H1 (cell line): Measurements from ENCODE around the gene CTSW. TPM values are rescaled to one million over a fixed set of nuclear protein-coding genes. Genes with fewer than 3 reads are reported as not detected.

Source experiments
- CTCF ChIA-PET: fragments of 300-600 bp; sonication (Branson Sonifier 250); formaldehyde crosslinking; loops from one replicate; lab custom pipeline; 2021; ENCODE audit not compliant: partially characterized antibody; lab: Charles Lee
- POLR2A ChIA-PET: fragments of 300-600 bp; sonication (Branson Sonifier 250); formaldehyde crosslinking; loops from one replicate; lab custom pipeline; 2021; ENCODE audit warnings: inconsistent platforms; ENCODE audit not compliant: partially characterized antibody; lab: Charles Lee
- DNase-seq, 2 experiments: peaks; one replicate each; pipeline versions ENCODE4 v3.0.0 to v3.0.0-alpha.2; 2010 to 2022; ENCODE audit warnings: low spot score in 2 of 2, low read depth in 1 of 2, mixed read lengths in 1 of 2
- FAIRE-seq: peaks from 2 replicates; lab custom pipeline; 2011; peaks lifted over from hg19 to GRCh38; lab: Jason Lieb, UNC
- H2AFZ ChIP-seq: 2 replicates; pipeline ENCODE4 v1.8.1; 2012; ENCODE audit warnings: low read length, inconsistent platforms
- H2AK5ac ChIP-seq: 2 replicates; pipeline ENCODE4 v1.6.1; 2013; ENCODE audit warnings: low read depth, low read length
- H2BK120ac ChIP-seq: replicated peaks from 2 replicates; pipeline ENCODE3; 2013; ENCODE audit warnings: low read depth, low read length, inconsistent platforms
- H2BK12ac ChIP-seq: 2 replicates; pipeline ENCODE4 v1.6.1; 2013; ENCODE audit warnings: low read depth, low read length
- H2BK15ac ChIP-seq: 2 replicates; pipeline ENCODE4 v1.6.1; 2013; ENCODE audit warnings: low read length
- H2BK20ac ChIP-seq: 2 replicates; pipeline ENCODE4 v1.6.1; 2013; ENCODE audit warnings: low read length
- H2BK5ac ChIP-seq: 2 replicates; pipeline ENCODE4 v1.6.1; 2013; ENCODE audit warnings: low read depth, low read length
- H3K14ac ChIP-seq: 2 replicates; pipeline ENCODE4 v1.6.1; 2013; ENCODE audit warnings: inconsistent platforms; ENCODE audit not compliant: insufficient read length
- H3K18ac ChIP-seq: 2 replicates; pipeline ENCODE4 v1.6.1; 2013; ENCODE audit warnings: low read length; ENCODE audit errors: extremely low read depth
- H3K23ac ChIP-seq: 2 replicates; pipeline ENCODE4 v1.6.1; 2013; ENCODE audit warnings: inconsistent platforms; ENCODE audit not compliant: insufficient read length
- H3K23me2 ChIP-seq: 2 replicates; pipeline ENCODE4 v1.6.1; 2013; ENCODE audit warnings: low read depth, low read length
- H3K27ac ChIP-seq: 2 replicates; pipeline ENCODE4 v1.6.1; 2011; ENCODE audit warnings: low read depth, low read length, inconsistent platforms
- H3K27me3 ChIP-seq, 4 experiments: replicated peaks in 1 of 4; 1 replicate in 1 of 4; 2 replicates in 3 of 4; pipeline versions ENCODE4 v1.6.1 to v1.8.1; 2011 to 2013; ENCODE audit warnings: low read length in 3 of 4, mild to moderate bottlenecking in 3 of 4, inconsistent platforms in 2 of 4, mixed read lengths in 2 of 4, moderate library complexity in 1 of 4; ENCODE audit not compliant: control insufficient read depth in 3 of 4, insufficient read depth in 3 of 4; ENCODE audit errors: extremely low read depth in 1 of 4
- H3K36me3 ChIP-seq, 4 experiments: 2 replicates each; pipeline versions ENCODE4 v1.6.1 to v1.8.1; 2011 to 2013; ENCODE audit warnings: mild to moderate bottlenecking in 4 of 4, low read length in 3 of 4, moderate library complexity in 2 of 4, control low read depth in 1 of 4, inconsistent platforms in 1 of 4; ENCODE audit not compliant: insufficient read depth in 4 of 4, control insufficient read depth in 2 of 4
- H3K4ac ChIP-seq: replicated peaks from 2 replicates; pipeline ENCODE3; 2013; ENCODE audit warnings: low read length, low read depth, mixed read lengths, inconsistent platforms; ENCODE audit not compliant: insufficient read length
- H3K4me1 ChIP-seq, 4 experiments: replicated peaks in 1 of 4; 1 replicate in 1 of 4; 2 replicates in 3 of 4; pipeline versions ENCODE4 v1.6.1 to v1.8.1; 2011 to 2013; ENCODE audit warnings: low read length in 3 of 4, inconsistent platforms in 2 of 4, mixed read lengths in 1 of 4; ENCODE audit not compliant: insufficient read depth in 4 of 4, control insufficient read depth in 3 of 4
- H3K4me2 ChIP-seq, 2 experiments: 2 replicates each; pipeline versions ENCODE4 v1.6.1 to v1.8.1; 2011 to 2013; ENCODE audit warnings: low read depth in 2 of 2, low read length in 2 of 2, control low read depth in 1 of 2, inconsistent platforms in 1 of 2, mild to moderate bottlenecking in 1 of 2; ENCODE audit not compliant: insufficient read depth in 1 of 2
- H3K4me3 ChIP-seq, 4 experiments: fragments of 200-600, 300-600 bp in 1 of 4; sonication (generic), shearing (Covaris generic), sonication (Bioruptor Twin) in 1 of 4; 2 replicates each; pipeline versions ENCODE4 v1.5.1 to v1.8.1; 2011 to 2016; ENCODE audit warnings: low read length in 4 of 4, low read depth in 3 of 4, control low read depth in 2 of 4, inconsistent platforms in 2 of 4, mild to moderate bottlenecking in 2 of 4, mixed read lengths in 1 of 4, moderate library complexity in 1 of 4; ENCODE audit not compliant: insufficient read depth in 2 of 4; ENCODE audit errors: extremely low read depth in 1 of 4
- H3K56ac ChIP-seq: replicated peaks from 2 replicates; pipeline ENCODE3; 2013; ENCODE audit warnings: low read depth, mild to moderate bottlenecking, mixed read lengths, low read length, inconsistent platforms; ENCODE audit not compliant: insufficient read length
- H3K79me1 ChIP-seq: 2 replicates; pipeline ENCODE4 v1.6.1; 2013; ENCODE audit warnings: low read depth, low read length, control low read depth
- H3K79me2 ChIP-seq, 2 experiments: 2 replicates each; pipeline versions ENCODE4 v1.6.1 to v1.8.1; 2012 to 2013; ENCODE audit warnings: low read length in 2 of 2, mild to moderate bottlenecking in 2 of 2, inconsistent platforms in 1 of 2; ENCODE audit not compliant: insufficient read depth in 2 of 2, control insufficient read depth in 1 of 2
- H3K9ac ChIP-seq, 4 experiments: replicated peaks in 1 of 4; 1 replicate in 1 of 4; 2 replicates in 3 of 4; pipeline versions ENCODE4 v1.6.1 to v1.8.1; 2011 to 2013; ENCODE audit warnings: low read depth in 3 of 4, low read length in 3 of 4, control low read depth in 2 of 4, mild to moderate bottlenecking in 2 of 4, moderate library complexity in 2 of 4, inconsistent platforms in 1 of 4; ENCODE audit errors: extremely low read depth in 1 of 4
- H3K9me3 ChIP-seq, 2 experiments: 2 replicates each; pipeline versions ENCODE4 v1.6.1 to v1.8.1; 2012 to 2013; ENCODE audit warnings: mild to moderate bottlenecking in 2 of 2, moderate library complexity in 2 of 2, control low read depth in 1 of 2, inconsistent platforms in 1 of 2, low read depth in 1 of 2, low read length in 1 of 2, mixed read lengths in 1 of 2; ENCODE audit not compliant: insufficient read depth in 2 of 2
- H4K20me1 ChIP-seq, 2 experiments: replicated peaks in 1 of 2; 2 replicates each; pipeline versions ENCODE3 to v1.8.1; 2011 to 2013; ENCODE audit warnings: inconsistent platforms in 2 of 2, low read length in 2 of 2, mild to moderate bottlenecking in 1 of 2; ENCODE audit not compliant: insufficient read depth in 2 of 2, control insufficient read depth in 1 of 2
- H4K5ac ChIP-seq: 2 replicates; pipeline ENCODE4 v1.6.1; 2013; ENCODE audit warnings: low read length, low read depth, mixed read lengths, inconsistent platforms; ENCODE audit not compliant: insufficient read length
- H4K8ac ChIP-seq: 2 replicates; pipeline ENCODE4 v1.8.0; 2013; ENCODE audit warnings: mild to moderate bottlenecking, moderate library complexity, low read length, inconsistent platforms; ENCODE audit not compliant: insufficient read depth; ENCODE audit errors: extremely low read depth
- H4K91ac ChIP-seq: replicated peaks from 2 replicates; pipeline ENCODE3; 2013; ENCODE audit warnings: low read length, mixed read lengths, inconsistent platforms; ENCODE audit not compliant: insufficient read length
- SRF ChIP-seq: IDR thresholded peaks from 2 replicates; pipeline ENCODE4 v1.6.1; 2011; ENCODE audit warnings: mild to moderate bottlenecking, low read depth, low read length, moderate library complexity
- TAF7 ChIP-seq: optimal IDR thresholded peaks from 2 replicates; pipeline ENCODE3; 2011; ENCODE audit warnings: low read depth, mild to moderate bottlenecking, inconsistent platforms, low read length, moderate library complexity, borderline replicate concordance
- TBP ChIP-seq: IDR thresholded peaks from 2 replicates; pipeline ENCODE4 v1.6.1; 2011; ENCODE audit warnings: low read depth, low read length, improper control_type of control experiment
- TCF12 ChIP-seq: IDR thresholded peaks from 2 replicates; pipeline ENCODE4 v1.6.1; 2011; ENCODE audit warnings: low read depth, mild to moderate bottlenecking, low read length
- WGBS, 2 experiments: shearing (Covaris generic) in 1 of 2; methylation state at CpG; one replicate each; pipeline versions ENCODE4 v1.1.6 to v1.1.7; 2013 to 2015; ENCODE audit warnings: low lambda C conversion rate in 2 of 2, mixed read lengths in 2 of 2, inconsistent platforms in 1 of 2, low coverage in 1 of 2, missing lambda C conversion rate in 1 of 2; ENCODE audit not compliant: insufficient replicate concordance in 2 of 2, insufficient coverage in 1 of 2, insufficient read length in 1 of 2; ENCODE audit errors: extremely low coverage in 1 of 2, missing lambda C conversion rate in 1 of 2; 5-methylcytosine and 5-hydroxymethylcytosine counted together
- polyA plus RNA-seq, 7 experiments: library from polyadenylated mRNA; depleted of rRNA in 3 of 7; stranded (reverse) in 5 of 7; unstranded in 2 of 7; fragments of >200 nt in 5 of 7; fragments of 200-250 nt in 2 of 7; gene quantifications; 1 replicate in 5 of 7; 2 replicates in 1 of 7; 4 replicates in 1 of 7; pipeline versions ENCODE4 v1.2.1 to v1.2.3, GENCODE V29; 2011 to 2013; ENCODE audit warnings: missing spikeins in 2 of 7, mixed read lengths in 2 of 7
- total RNA-seq: library from RNA; stranded (reverse); fragmentation: NEBNext Ultra II Directional; extraction: Animal tissue kit (Norgen Biotek cat#: 25700); gene quantifications from 2 replicates; pipeline ENCODE4 v1.2.1, GENCODE V29; 2021

CTSW gene
- total and polyA plus RNA-seq, 2 of the 8 experiments (the other 6 are each of a cell fraction or from before 2014, with no cell fraction given), result not detected

DNA sequence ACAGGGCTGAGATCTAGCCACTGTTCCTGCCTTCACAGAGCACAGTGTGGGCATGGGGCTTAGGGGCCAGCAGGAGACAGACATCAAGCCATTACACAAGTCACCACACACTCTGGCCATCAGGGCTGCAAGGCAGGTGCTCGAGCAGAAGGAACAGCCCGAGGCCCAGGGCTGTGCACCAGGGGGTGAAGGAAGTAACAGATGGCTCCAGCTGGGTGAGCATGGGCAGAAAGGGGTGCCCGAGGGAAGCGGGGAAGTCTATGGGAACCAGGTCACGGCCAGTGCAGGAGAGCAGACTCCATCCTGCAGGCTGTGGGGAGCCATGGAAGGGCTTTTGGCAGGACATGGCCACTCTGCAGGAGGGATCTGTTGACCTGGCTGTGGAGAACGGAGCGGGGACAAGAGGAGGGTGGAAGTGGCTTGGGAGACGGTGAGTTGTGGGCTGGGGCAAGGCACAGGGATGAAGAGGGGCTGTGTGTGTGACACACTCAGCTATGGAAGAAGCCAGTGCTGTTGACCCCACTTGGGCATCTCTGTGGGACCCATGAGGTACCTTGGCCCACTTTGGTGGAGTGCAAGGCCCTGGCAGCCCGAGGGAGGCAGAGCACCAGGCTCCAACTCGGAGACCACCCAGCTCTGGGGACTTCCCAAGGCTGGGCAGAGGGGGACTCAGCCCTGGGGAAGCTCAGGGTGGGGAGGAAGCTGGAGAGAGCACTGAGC is 35.6 kb downstream of the CTSW start:
- Histone ChIP-seq H4K91ac (no peak overlapping the region), H3K4me1 (peaks cover 2 to 19% (median 10%) of the 10 kb centered on the region in 4 experiments; a peak in 5 of 7 replicates), H3K56ac (peak overlapping the region; percentile 23), H3K4ac (peak overlapping the region; percentile 8), H3K14ac (no peak overlapping the region), H2BK15ac (peak overlapping the region; percentile 84; the same call in 1 of the 2 replicates), H4K5ac (no peak overlapping the region), H3K9me3 (no peaks in the 10 kb centered on the region), H2AK5ac (peak overlapping the region; percentile 70; the same call in 1 of the 2 replicates), H3K23me2 (peaks cover 11% of the 10 kb centered on the region; the same call in 1 of the 2 replicates), H4K20me1 (peaks cover 0 to 7% of the 10 kb centered on the region in 2 experiments), H2BK20ac (0 out of 2 replicates have a peak overlapping the region, but pooled peaks have one; percentile 69), H2BK12ac (peak overlapping the region; percentile 33; the same call in 1 of the 2 replicates), H3K36me3 (no peaks in the 10 kb centered on the region), H2BK120ac (no peak overlapping the region), H2BK5ac (no peak overlapping the region), H3K79me2 (peaks cover 0 to 7% of the 10 kb centered on the region in 2 experiments; a peak in 2 of 4 replicates), H2AFZ (no peak overlapping the region), H3K23ac (no peak overlapping the region), H3K9ac (no peak overlapping the region), H3K79me1 (peaks cover 5% of the 10 kb centered on the region; the same call in 1 of the 2 replicates), H3K18ac (peak overlapping the region; percentile 63; the same call in 1 of the 2 replicates), H3K27ac (no peak overlapping the region), H3K27me3 (peaks cover 0 to 2% (median 0%) of the 10 kb centered on the region in 4 experiments; a peak in 1 of 7 replicates), H3K4me2 (no peak overlapping the region), H3K4me3 (no peak overlapping the region), H4K8ac (peak overlapping the region; percentile 84; the same call in 1 of the 2 replicates)
- POLR2A ChIA-PET, result interaction anchor here (0.6 to 4.9 kb wide), 12 partner anchors 9 to 479 kb away, joined by 3 to 36 read pairs (median 3); partner anchors contain the start of genes CCDC85B, FIBP, MUS81 and RAB1B
- DNase-seq (no peak), FAIRE-seq (no peak)
- TF ChIP-seq TCF12, result no peak
- TF ChIP-seq TAF7, result no peak
- no peak for TF ChIP-seq SRF
- TF ChIP-seq TBP, result no peak
- 86% methylated on average over 10 of the region's 10 CpGs; no CpG with 5 or more reads in 1 of the 2 experiments for WGBS, 2 experiments
- CTCF ChIA-PET, result interaction anchor here (0.7 to 11.7 kb wide), 11 partner anchors 9 to 98 kb away, joined by 3 to 212 read pairs (median 6); partner anchors contain the start of genes CCDC85B, FIBP and MUS81
